HG02852 (cell line): ENCODE results near the gene KDM7A.
A peak's percentile ranks its signal among the peaks of the same experiment; 100 is the strongest.

Source experiments
- ATAC-seq: cut with Tn5 transposase; IDR thresholded peaks from one replicate; pipeline ENCODE4 v1.9.1; 2021; ENCODE audit warnings: mild to moderate bottlenecking, moderate library complexity; ENCODE audit not compliant: unreplicated experiment

Gene KDM7A

GRCh38 chr7:140096459-140096858, 80.3 kb downstream of the KDM7A start:
- ATAC-seq, result no peak

- ATAC-seq, result no peak
These were observed 83.4 kb downstream of the KDM7A start for GRCh38 chr7:140093375-140093774.

- ATAC-seq, result no peak
These were observed 91.3 kb downstream of the KDM7A start for GRCh38 chr7:140085447-140085846.

- peak; percentile 97 for ATAC-seq
These were observed 91.8 kb downstream of the KDM7A start for GRCh38 chr7:140084972-140085371.

GRCh38 chr7:140084142-140084655, 92.6 kb downstream of the KDM7A start:
- ATAC-seq, result no peak

GRCh38 chr7:140082770-140083169, 94.0 kb downstream of the KDM7A start:
- no peak for ATAC-seq

- no peak for ATAC-seq
These were observed 94.9 kb downstream of the KDM7A start for GRCh38 chr7:140081774-140082425.

GRCh38 chr7:140080919-140081318, 95.9 kb downstream of the KDM7A start:
- no peak for ATAC-seq

- ATAC-seq, result no peak
These were observed 97.7 kb downstream of the KDM7A start for GRCh38 chr7:140079121-140079536.

- no peak for ATAC-seq
These were observed 98.4 kb downstream of the KDM7A start for GRCh38 chr7:140078392-140078791.

- no peak for ATAC-seq
These were observed 102.0 kb downstream of the KDM7A start for GRCh38 chr7:140074780-140075179.

GRCh38 chr7:140070546-140070945, 106.2 kb downstream of the KDM7A start:
- ATAC-seq, result no peak

GRCh38 chr7:140069298-140069949, 107.4 kb downstream of the KDM7A start:
- no peak for ATAC-seq

GRCh38 chr7:140068033-140068432, 108.8 kb downstream of the KDM7A start:
- no peak for ATAC-seq

GRCh38 chr7:140067052-140067451, 109.7 kb downstream of the KDM7A start:
- ATAC-seq, result no peak

- peak; percentile 91 for ATAC-seq
These were observed 114.1 kb downstream of the KDM7A start, which contains the start of gene PARP12 for GRCh38 chr7:140062528-140063299. Gene PARP12 (minus strand): TSS chr7:140062951. CDS start chr7:140062847, 104 bp downstream.

- ATAC-seq, result peak; percentile 35
These were observed 114.7 kb downstream of the KDM7A start for GRCh38 chr7:140062118-140062527.

- ATAC-seq, result no peak
These were observed 115.2 kb downstream of the KDM7A start for GRCh38 chr7:140061607-140061930.

- ATAC-seq, result no peak
These were observed 115.8 kb downstream of the KDM7A start for GRCh38 chr7:140060788-140061606.

GRCh38 chr7:140060243-140060630, 116.5 kb downstream of the KDM7A start:
- ATAC-seq, result no peak
